Chondrocyte (in vitro differentiated cells): ENCODE results near the gene CDK14. TPM values are rescaled to one million over a fixed set of nuclear protein-coding genes. Genes with fewer than 3 reads are reported as not detected.

Experiments
- DNase-seq: peaks from one replicate; pipeline ENCODE4 v3.0.0; 2021; ENCODE audit warnings: mixed read lengths, low spot score
- H3K27ac Mint-ChIP-seq: one replicate; pipeline ENCODE4 v1.8.0; 2021; ENCODE audit warnings: mild to moderate bottlenecking, moderate library complexity, mixed read lengths; ENCODE audit not compliant: unreplicated experiment
- H3K27me3 Mint-ChIP-seq: 2 replicates; pipeline ENCODE4 v1.8.0; 2021; ENCODE audit warnings: low read depth, mixed read lengths
- H3K36me3 Mint-ChIP-seq: 2 replicates; pipeline ENCODE4 v1.8.0; 2021; ENCODE audit warnings: low read depth, mixed read lengths
- H3K4me1 Mint-ChIP-seq: 2 replicates; pipeline ENCODE4 v1.8.0; 2021; ENCODE audit warnings: low read depth, mild to moderate bottlenecking, mixed read lengths
- H3K4me3 Mint-ChIP-seq: one replicate; pipeline ENCODE4 v1.8.0; 2021; ENCODE audit warnings: mild to moderate bottlenecking, moderate library complexity, mixed read lengths; ENCODE audit not compliant: unreplicated experiment
- H3K9me3 Mint-ChIP-seq: 2 replicates; pipeline ENCODE4 v1.8.0; 2021; ENCODE audit warnings: low read depth, mixed read lengths
- CTCF ChIP-seq: fragments of 200-600 bp; sonication (generic); IDR thresholded peaks from 2 replicates; pipeline ENCODE4 v1.5.0; 2021; ENCODE audit warnings: antibody characterized with exemption, mild to moderate bottlenecking, moderate library complexity
- total RNA-seq: library from RNA; stranded (reverse); gene quantifications from 3 replicates; pipeline ENCODE4 v1.2.1, GENCODE V29; 2021

Gene CDK14
- total RNA-seq, 1 donor from 2014 or later, result 61.4 TPM

GRCh38 chr7:90946730-90947501 is 350.8 kb downstream of the CDK14 start:
- Mint-ChIP-seq H3K27ac (peak overlapping the region; percentile 50), H3K36me3 (peaks cover 6% of the 10 kb centered on the region), H3K9me3 (no peaks in the 10 kb centered on the region), H3K4me1 (peaks cover 46% of the 10 kb centered on the region), H3K4me3 (no peak overlapping the region), H3K27me3 (no peaks in the 10 kb centered on the region)
- no peak for DNase-seq
- no peak for TF ChIP-seq CTCF

- DNase-seq, result no peak
- H3K4me1 Mint-ChIP-seq, result peaks cover 46% of the 10 kb centered on the region
- peaks cover 6% of the 10 kb centered on the region for H3K36me3 Mint-ChIP-seq
- H3K27me3 Mint-ChIP-seq, result no peaks in the 10 kb centered on the region
- TF ChIP-seq CTCF, result no peak
- no peak overlapping the region for H3K27ac Mint-ChIP-seq
- H3K9me3 Mint-ChIP-seq, result no peaks in the 10 kb centered on the region
- no peak overlapping the region for H3K4me3 Mint-ChIP-seq
These were observed 352.0 kb downstream of the CDK14 start for GRCh38 chr7:90948085-90948484.

DNA sequence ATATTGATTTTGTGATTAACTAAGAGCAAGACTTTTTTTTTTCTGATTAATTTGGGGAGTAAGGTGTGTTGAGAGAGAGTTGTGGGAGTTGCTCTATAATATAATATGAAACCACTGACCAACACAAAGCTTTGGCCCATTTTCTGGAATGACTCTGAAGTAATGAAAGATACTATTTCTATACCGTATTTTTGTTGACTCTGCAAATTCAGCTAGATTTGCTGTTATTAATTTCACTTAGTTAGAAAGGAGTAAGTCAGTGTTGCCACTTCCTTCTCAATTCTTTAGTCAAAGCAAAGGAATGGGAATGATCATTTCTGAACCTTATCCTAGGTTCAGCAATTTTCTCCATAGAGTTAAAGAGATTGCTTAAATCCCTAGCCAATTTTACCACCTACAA is 355.1 kb downstream of the CDK14 start:
- DNase-seq, result no peak
- no peak overlapping the region for H3K4me3 Mint-ChIP-seq
- peaks cover 42% of the 10 kb centered on the region for H3K4me1 Mint-ChIP-seq
- no peak overlapping the region for H3K27ac Mint-ChIP-seq
- H3K36me3 Mint-ChIP-seq, result peaks cover 4% of the 10 kb centered on the region
- TF ChIP-seq CTCF, result no peak
- no peaks in the 10 kb centered on the region for H3K9me3 Mint-ChIP-seq
- H3K27me3 Mint-ChIP-seq, result no peaks in the 10 kb centered on the region

DNA sequence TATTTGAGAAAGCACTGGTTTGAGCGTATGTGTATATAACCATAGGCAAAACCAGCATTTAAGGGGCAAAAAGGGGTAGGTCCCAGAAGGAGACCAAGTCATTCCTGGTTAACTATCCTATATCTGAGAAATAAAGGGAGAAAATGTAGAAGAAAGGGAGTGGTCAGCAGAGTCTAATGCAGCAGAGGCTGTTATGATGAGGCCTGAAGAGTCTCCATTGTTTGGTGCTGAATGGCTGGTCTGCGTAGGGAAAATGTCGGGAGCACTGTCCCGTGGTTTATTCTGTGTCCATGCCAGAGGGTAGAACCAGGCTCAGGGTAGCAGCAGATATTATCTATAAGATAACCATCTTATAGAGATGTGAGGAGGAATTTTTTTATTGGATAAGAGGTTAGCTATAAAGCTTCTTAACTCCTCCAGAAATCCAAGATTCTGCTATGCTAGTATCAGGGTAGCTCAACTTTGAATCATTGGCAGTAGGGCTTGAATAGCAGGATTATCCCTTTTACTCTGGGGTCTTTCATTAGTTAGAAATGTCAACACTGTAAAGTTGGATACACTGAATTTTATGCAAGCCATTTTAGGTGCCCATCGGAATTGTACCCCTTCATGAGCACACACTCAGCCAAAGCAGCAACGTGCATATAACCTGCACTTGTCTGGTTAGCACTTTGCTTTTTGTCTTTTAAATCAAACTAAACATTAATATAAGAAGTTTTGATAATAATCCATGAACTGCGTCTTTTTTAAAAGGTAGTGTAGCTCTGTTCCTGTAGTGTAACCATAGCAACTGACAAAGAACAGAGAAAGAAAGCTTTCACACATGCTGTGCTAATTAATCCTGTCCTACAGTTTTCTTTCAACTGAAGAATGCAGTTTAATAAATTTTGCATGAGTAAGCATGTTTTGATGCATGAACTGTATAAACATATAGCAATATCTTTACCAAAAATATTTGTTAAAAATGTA is 356.1 kb downstream of the CDK14 start:
- TF ChIP-seq CTCF, result no peak
- no peak overlapping the region for H3K27ac Mint-ChIP-seq
- H3K9me3 Mint-ChIP-seq, result no peaks in the 10 kb centered on the region
- no peaks in the 10 kb centered on the region for H3K27me3 Mint-ChIP-seq
- peaks cover 4% of the 10 kb centered on the region for H3K36me3 Mint-ChIP-seq
- H3K4me1 Mint-ChIP-seq, result peaks cover 32% of the 10 kb centered on the region
- DNase-seq, result no peak
- no peak overlapping the region for H3K4me3 Mint-ChIP-seq

GRCh38 chr7:90955641-90956207 is 359.6 kb downstream of the CDK14 start:
- DNase-seq, result no peak
- Mint-ChIP-seq H3K4me1 (peaks cover 55% of the 10 kb centered on the region), H3K27ac (no peak overlapping the region), H3K36me3 (no peaks in the 10 kb centered on the region), H3K27me3 (no peaks in the 10 kb centered on the region), H3K4me3 (no peak overlapping the region), H3K9me3 (no peaks in the 10 kb centered on the region)
- TF ChIP-seq CTCF, result no peak
